Activated CD4-positive, CD25-positive, alpha-beta regulatory T cell (primary cell): ENCODE data around the gene PAX5.
A peak's percentile ranks its signal among the peaks of the same experiment; 100 is the strongest.

Source experiments
- DNase-seq, 4 experiments: peaks; one replicate each; lab custom pipeline; 2025; lab: John Stamatoyannopoulos, UW

The PAX5 gene

DNA sequence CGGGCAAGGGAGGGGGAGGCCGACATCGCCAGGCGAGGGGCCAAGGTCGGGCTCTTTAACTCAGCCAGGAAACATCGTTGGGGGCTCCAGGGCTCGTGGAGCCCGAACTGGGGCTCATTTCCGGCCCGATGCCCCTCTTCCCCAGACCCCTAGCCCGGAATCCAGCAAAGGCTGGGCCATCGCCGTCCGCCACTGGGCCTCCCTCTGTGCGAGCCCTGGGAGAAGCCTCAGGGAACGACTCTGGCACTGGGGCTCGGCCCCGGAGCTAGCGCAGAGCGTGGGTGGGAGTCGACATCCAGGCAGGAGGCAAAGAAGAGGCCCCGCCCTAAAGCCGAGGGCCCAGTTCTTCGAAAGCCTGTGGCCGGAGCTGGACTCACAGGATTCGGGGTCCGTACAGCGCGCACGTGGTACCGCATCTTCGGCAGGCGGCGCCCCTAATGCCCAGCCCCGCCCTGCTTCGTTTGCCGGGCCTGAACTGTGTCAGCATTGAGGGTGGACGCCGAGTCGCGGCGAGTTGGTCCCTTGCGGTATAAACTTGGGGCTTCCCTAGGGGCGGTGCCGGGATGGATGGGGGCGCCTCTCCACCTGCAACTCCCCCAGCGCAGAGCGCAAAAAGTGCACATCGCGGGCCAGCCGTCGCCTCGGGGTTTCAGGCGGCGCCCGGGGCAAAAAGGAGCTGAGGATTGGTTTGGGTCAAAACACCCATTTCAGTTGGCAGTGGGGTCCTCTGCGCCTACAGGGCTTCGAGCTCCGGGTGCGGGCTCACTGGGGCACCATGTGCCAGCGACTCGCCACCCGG is 3.6 kb upstream of the PAX5 start:
- DNase-seq: no peak

DNA sequence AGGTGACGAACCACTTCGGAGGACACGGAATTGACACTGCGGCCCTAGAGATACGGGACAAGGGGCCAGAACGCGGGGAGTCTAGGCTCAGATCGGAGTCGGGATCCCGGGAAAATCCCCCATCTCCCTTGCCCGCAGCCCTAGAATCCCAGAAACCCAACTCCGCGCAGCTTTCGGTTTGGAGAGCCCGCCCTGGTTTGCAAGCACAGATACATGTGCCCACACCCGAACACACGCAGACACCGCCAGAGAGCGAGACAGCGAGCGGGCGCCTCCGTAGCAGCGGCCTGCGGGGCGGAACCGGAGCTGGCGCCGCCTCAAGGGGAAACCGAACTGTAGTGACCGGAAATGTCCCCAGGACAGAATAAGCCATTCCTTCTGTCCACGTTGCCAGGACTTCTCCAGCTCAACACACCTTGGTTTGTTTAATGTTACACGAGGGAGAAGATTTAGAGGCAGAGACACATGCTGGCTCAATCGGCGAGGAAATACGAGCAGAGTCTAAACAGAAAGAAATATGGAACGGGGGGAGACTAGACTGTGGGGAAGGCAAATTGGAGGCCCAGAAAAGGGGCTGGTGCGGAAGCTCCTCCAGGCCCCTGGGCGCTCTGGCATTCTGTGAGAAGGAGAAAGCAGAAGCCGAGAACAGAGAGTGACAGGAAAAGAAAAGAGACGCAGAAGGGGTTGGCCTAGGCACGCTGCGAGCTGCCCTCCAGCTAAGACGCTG is 2.9 kb upstream of the PAX5 start:
- no peak for DNase-seq

DNA sequence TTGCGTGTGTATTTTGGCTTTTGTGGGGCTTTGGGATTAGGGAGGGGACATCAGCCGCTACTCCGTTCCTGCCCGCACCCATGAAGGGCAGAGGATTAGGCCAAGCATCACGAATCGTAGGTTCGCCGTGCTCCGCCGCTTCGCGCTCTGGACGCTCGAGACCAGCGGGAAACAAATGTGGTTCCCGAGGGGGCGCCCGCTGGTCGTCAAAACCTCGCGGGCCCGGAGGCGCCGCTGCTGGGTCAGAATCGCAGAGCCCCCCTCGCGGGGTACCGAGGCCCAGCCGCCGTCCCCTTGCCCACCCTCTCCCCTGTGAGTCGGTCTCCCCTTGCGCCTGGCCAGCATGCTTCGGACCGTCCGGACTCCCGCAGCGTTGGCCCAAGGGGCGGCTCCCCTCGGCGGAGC is 2.3 kb upstream of the PAX5 start:
- no peak for DNase-seq

DNA sequence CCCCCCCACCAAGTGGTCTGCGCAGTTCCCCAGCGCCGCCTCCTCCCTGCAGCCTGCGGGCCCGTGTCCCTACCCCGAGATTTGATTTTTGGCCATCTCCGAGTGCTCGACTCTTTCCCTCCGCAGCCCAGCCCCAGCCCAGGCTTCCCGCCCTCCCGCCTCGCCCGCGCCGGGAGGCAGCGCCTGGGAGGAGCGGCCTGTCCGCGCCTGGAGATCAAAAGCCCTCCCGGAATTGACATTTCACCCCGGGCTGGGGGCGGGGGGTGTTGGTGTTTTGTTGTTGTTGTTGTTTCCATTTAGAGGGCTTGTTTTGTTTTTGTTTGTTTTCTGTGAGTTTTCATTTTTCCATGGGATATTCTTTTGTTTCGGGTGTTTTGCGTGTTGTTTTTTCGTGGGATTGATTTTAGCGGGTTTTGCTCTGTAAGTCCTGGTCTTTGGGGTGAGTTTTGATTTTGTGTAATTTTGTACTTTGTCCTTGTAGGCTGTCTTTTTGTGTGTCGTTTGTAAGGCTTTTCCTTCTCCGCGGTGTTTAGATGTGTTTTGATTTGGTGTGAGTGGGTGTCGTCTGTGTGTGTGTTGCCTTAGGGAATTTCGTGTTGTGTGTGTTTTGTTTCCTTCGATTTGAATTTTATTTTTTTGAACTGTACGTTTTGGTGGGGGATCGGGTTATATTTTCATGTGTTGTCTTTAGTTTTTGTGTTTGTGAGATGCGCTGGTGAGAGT is 1.7 kb upstream of the PAX5 start:
- no peak for DNase-seq

DNA sequence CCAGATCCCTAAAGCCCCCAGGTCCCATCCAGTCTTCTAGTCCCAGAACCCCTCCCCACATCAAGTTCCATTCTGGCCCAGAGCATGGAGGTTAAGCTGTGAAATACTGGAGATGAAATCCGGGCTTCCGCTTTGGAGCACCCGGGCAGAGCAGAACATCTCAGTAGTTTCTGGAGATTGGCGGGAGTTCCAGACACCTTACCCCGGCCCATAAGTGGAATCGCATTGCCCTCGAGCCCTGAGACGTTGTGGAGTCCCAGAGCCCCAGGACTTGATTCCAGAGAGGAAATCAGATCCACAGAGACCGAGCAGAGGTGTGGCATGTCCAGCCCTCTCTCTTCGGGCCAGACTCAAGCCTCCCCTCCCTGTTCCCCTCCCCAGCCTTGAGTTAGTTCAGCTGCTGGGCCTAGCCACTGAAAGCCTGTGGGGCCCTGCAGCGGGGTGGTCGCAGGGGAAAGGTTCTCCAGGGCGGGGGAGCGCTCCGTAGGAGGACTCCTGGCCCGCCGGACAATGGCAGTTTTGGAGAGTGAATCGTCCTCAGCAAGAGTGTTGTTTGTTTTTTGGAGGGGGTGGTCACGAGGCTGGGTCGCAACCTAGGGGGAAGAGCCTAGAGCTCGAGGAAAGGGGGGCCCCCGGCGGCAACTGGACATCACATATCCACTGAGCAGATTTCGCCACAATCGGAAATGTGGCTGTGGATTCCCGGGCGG is 1.0 kb upstream of the PAX5 start:
- no peak for DNase-seq

DNA sequence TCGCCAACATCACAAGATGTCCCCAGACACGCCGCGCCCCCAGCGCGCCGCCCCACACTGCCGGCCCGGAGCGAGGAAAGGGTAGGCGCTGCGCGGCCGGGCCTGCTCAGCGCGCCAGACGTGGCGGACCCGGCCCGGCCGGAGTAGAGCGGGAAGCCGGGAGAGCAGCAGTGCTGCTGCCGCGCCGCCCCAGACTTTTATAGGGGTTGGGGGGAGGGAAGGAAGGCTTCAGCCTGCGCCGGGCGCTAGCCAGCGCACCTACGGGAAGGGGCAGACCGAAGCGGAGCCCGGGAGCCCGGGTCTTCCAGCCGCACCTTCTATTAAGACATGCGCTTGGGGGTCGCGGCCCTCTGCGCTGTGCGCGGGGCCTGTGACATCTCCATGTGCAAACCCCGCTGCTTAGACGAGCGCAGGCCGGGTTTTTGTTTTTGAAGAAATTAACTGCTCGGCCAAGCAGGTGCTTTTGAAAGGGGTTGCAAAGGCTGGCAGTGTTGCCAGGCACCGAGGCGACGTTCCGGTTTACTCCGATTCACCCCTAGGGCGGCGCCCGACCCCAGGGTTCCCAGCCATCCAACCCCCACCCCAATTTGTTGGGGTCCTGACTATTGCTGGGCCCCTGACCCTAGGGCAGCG is 353 bp upstream of the PAX5 start:
- DNase-seq: no peak

DNA sequence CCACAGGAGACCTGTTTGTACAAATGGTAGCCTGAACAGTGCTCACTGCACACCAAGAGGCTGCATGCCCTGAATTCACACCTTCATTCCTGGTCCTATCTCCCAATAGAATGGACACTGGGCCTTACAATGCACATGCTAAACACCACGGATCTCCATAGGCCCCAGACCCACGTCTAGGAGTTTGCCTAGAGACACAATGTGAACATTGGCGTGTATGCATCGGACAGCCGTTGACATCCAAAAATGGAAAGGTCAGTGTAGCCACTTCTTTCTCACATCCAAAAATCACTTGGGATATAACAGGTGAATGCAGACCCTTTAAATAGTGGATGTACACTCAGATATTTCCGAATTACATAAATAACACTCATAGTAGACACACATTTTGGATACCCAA is 927 bp downstream of the PAX5 start:
- no peak for DNase-seq

DNA sequence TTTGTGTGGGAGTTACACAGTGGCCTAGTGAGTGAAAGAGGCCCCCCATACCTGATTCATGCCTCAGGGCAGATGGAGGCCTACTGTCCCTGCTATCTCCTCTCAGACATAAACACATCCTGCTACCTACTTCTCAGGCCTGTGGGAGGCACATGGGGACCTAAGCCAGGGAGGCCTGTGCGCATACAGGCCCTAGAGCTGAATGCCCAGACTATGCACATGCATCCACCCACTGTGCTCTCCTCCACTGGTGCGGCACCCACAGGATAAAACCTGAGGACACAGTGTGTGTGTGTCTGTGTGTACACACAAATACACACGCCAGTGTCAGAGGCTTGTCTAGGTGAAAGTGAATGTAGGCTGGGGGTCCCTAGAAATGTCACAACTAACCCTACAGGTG is 1.4 kb downstream of the PAX5 start:
- DNase-seq: no peak

DNA sequence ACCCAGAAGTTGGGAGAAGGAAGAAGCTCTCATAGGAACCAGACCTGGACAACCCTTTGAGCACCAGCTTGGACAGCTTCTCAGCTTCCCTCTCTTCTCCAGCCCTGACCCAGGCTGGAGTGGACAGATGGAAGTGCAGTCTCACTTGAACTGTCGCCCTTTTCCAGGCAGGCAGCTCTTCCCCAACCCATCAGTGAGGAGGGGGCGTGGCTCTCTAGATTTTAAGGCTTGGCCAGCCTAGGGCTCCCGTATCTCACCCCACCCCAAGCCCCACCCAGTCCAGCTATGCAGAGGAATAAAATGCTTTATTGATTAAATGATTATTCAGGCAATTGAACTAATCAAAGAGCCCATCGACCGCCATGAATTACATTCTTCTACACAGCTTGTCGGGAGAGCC is 2.2 kb downstream of the PAX5 start:
- no peak for DNase-seq

DNA sequence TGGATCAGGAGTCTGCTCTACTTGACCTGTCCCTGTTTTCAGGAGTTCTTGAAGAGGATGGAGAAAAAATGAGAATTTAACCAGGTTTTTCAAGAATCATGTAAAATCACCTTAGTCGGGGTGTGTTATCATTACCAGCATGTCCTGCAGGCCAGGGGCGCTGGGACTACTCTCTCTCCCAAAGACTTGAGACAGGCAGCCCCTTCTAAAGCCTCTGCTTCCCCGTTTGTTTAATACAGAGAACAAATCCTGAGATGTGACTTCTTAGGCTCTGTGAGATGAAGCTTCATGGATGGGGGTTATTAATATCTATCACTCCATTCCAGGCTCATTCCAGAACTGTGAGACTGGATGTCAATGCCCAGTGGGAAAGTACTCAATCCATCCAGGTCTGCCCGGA is 3.0 kb downstream of the PAX5 start:
- DNase-seq: no peak

DNA sequence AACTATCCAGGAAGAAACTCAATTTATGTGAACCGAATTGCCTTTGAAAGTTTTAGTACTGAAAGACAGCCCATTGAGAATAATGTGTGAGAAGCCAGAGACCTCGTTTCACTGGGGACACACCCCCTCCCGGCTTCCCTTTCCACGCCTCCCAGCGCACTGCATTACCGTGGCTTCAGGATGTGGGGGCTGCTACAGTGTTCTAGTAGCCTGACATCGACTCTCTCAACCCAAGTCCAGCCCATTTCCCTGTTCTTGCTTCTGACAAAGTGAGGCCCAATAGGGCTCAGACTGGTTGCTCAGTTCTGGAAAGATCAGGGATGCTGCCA is 3.5 kb downstream of the PAX5 start:
- DNase-seq: no peak

DNA sequence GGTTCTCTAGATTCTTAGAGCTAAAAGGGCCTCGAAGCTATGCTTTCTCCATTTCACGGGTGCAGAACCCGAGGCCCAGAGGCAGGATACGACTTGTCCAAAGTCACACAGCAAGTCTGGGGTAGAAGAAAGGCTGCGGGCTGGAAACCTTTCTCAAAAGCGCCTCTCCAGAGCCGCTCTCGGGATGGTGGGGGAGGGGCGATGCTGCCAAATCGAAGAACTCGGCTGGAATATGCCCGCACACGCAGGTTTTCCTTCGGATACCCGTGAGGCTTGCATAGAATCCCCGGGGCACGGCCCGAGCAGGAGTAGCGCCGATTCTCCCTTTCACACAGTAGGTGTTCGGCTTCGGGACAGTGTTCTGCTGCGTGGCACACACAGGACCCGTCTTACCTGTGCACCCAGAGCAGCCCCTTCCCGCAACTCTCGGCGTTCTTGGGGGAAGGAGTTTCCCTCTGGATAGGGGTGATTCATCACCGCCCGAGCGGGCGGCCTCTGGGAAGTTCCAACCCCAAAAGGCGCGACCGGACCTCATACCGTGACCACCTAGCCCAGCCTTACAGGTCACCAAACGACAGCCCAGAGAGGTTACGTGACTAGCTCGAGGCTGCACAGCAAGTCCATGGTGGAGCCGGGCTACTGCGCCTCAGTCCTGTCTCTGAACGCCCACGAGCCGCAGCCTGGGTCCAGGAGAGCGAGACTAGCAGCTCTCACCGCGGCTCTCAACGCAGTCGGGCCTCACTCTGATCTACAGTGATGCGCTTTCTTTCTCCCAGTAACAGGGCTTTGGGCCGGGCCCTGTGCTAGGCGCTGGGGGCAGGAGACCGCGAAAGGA is 4.1 kb downstream of the PAX5 start:
- no peak for DNase-seq

DNA sequence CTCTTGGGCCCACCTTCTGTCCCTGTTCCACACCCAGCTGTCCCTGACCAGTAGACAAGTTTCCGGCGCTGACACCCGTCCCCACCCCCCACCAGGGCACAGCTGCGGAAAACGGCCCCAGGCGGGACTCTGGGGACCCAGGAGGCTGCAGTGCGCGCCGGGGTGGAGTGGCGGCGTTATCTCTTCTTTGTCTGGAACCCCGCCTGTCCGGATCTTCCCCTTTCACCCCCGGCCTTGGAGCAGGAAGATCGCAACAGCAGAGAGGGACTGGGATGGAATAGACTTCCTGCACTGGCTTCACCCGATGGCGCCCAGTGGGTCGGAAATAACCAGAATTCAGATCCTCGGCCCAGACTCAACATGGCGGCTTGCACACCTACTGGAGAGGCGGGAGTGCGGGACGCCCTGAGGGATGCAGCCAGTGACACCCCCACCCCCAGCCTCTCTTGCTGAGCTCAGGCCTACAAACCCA is 4.7 kb downstream of the PAX5 start:
- DNase-seq: no peak

DNA sequence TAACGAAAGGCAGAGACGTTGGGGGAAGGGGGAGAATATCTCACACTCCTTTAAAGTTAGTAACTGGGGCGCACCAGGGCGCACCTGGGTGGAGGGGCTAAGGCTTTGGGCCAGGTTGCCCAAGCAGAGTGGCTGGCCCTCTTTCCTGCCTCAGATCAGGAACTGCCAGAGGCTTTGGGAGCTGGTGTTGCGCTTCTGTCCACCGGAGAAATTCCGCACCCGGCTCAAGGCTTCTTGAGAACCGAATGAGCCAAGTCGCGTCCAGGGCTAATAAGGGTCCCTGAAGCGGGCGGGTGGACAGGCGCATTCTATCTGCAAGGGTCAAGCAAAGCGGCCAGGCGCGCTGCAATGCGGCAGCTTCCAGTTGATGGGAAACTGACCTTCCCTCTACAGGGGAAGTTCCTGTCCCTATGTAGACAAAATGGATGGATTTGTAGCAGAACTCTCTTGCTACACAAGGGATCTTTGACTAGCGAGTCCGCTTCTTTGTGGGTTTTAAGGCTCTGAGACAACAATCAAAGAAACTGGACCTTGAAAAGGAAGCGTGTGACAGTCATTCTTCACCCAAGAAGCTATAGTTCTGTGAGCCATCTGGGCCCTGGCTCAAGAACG is 5.5 kb downstream of the PAX5 start:
- no peak for DNase-seq

DNA sequence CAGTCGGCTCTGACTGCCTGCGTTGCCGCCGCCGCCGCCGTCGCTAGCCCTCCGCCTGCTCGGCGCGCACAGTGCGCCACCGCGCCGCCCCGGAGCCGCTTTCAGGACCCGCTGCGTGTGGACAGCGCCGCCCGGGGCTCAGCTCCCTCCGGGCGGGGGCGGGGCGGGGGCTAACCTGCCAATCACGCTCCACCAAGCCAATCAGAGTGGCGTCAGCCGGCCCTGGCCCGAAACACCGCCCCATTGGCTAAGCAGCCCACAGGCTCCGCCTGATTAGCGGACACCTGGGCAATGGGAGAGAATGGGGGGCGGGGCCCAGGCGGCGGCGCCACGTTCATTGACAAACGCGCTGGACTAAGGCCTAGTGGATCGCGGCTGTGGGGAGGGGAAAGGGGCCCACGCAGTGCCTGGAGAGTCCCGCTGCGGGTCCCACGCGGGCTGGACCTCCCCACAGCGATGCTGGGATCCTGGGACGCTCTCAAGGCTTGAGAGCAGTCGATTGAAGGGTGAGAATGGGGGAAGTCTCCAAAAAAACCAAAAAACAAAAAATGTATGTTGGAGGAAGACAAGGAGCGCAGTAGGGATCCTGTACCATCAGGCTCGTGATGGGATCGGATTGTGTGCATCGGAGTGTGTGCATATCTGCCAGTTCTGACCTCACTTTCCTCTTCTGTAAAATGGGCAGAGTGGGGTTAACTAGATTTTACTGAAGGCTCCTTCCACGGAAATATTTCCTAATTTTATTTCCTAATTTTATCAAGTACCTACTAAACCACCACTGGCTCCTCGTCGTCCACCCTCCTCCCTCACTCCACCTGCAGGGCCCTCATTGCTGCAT is 6.3 kb downstream of the PAX5 start:
- peak; percentile 69 to 78 (median 73) for DNase-seq

DNA sequence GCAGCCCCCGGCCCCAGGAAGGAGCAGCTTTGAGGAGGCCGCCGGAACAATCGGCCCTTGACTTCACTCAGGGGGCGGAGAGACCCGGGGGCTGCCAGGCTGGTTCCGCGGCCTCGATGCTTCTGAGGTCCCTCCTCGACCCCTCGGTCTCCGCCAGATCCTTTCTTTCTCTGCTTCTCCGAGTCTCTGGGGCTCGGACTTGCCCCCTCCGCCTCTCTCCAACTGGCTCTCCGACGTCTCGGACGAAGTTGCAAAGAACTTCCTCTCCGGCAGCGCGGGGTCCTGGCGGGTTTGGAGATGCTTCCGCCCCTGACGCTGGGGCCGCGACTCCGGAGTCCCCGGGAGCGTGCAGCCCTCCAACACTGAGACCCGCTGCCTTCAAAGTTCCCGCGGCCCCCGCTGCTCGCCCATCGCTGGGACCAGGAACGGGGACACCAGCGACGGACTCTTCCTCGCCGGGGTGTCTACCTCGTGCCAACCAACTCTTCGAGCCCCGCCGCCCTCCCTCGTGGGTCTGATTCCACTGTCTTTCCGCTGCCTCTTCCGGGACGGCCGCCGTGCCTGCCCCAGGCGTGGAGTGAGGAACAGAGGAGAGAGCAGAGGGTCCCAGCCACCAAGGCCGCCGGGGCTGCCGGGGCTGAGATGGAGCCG is 7.0 kb downstream of the PAX5 start:
- DNase-seq: no peak

DNA sequence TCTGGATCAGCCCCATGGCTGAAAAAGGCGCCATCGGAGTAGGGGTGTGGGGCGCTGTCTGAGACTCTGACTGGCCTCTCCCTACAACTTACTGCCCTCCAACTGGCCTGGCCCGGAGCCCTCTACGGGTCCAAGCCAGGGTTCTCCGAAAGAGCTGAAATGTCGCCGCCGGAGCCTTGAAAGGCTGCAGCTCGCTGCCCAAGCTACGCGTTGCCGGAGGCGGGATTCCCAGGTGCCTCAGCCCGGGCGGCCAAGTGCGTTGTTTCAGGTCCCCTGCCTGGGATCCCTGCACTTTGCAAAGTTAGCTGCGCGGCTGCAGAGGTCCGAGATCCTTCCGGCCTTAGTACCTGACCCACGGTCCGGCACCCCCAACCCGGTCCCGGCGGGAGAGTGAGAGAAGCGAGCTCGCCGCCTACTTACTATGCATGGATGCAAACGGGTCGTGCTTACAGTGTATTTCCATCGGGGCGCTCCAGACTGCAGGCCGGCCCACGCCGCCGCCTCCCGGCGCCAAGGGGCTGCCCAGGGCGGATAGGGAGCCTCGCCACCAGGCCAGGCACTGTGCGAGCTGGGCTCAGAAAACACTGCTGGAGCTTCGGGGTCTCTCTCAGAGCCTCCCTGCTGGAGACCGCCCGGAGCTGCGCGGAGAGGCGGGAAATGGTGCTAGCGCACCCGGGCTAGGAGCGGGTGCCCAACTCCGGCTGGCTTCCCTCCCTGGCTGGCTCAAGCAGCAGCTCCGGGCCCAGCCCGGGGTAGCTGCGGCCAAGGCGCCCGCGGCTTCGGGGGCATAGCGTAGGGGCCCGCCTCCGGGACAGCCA is 7.7 kb downstream of the PAX5 start:
- no peak for DNase-seq

DNA sequence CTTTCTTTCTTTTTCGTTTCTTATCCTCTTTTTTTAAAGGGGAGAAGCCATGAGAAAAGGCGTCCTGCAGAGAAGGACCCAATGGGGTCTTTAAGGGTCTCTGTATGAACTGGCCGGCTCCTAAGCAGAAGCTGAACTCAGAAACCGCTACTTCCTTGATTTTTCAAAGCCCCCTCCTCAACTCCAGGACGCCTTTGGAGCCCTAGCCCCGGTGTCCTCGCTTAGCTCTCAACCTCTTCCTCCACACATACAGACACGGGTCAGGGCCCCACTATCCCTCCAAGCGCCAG is 8.3 kb downstream of the PAX5 start:
- DNase-seq: no peak
